GM23248 (cell line): Measurements from ENCODE around the gene ZNF599. TPM values are rescaled to one million over a fixed set of nuclear protein-coding genes. Genes with fewer than 3 reads are reported as not detected.

Source experiments
- DNase-seq: peaks from one replicate; pipeline ENCODE4 v3.0.0-alpha.2; 2015
- H2AFZ ChIP-seq: fragments of 200-600 bp; sonication (generic); 2 replicates; pipeline ENCODE4 v1.6.1; 2016; ENCODE audit warnings: antibody characterized with exemption
- H3F3A ChIP-seq: fragments of 200-600 bp; sonication (generic); 2 replicates; pipeline ENCODE4 v1.6.1; 2016; ENCODE audit warnings: mild to moderate bottlenecking, antibody characterized with exemption, mixed run types; ENCODE audit not compliant: insufficient read depth
- H3K27ac ChIP-seq: fragments of 200-600 bp; sonication (generic); 2 replicates; pipeline ENCODE4 v1.5.1; 2016; ENCODE audit warnings: mild to moderate bottlenecking
- H3K27me3 ChIP-seq: fragments of 200-600 bp; sonication (generic); replicated peaks from 2 replicates; pipeline ENCODE4 v1.6.1; 2016; ENCODE audit warnings: mild to moderate bottlenecking; ENCODE audit not compliant: insufficient read depth
- H3K36me3 ChIP-seq: fragments of 200-600 bp; sonication (generic); 2 replicates; pipeline ENCODE4 v1.6.1; 2016; ENCODE audit warnings: low read depth, mild to moderate bottlenecking
- H3K4me1 ChIP-seq: fragments of 200-600 bp; sonication (generic); 2 replicates; pipeline ENCODE4 v1.6.1; 2016; ENCODE audit warnings: mild to moderate bottlenecking; ENCODE audit not compliant: insufficient read depth
- H3K4me2 ChIP-seq: fragments of 200-600 bp; sonication (generic); one replicate; pipeline ENCODE4 v1.6.1; 2016; ENCODE audit warnings: mild to moderate bottlenecking; ENCODE audit not compliant: unreplicated experiment
- H3K4me3 ChIP-seq: fragments of 200-600 bp; sonication (generic); 2 replicates; pipeline ENCODE4 v1.5.1; 2016; ENCODE audit warnings: mild to moderate bottlenecking
- H3K79me2 ChIP-seq: fragments of 200-600 bp; sonication (generic); 2 replicates; pipeline ENCODE4 v1.6.1; 2016; ENCODE audit warnings: mild to moderate bottlenecking; ENCODE audit not compliant: insufficient read depth
- H3K9ac ChIP-seq: fragments of 200-600 bp; sonication (generic); 2 replicates; pipeline ENCODE4 v1.6.1; 2016; ENCODE audit warnings: mild to moderate bottlenecking
- H3K9me2 ChIP-seq: fragments of 200-600 bp; sonication (generic); 2 replicates; pipeline ENCODE4 v1.6.1; 2016; ENCODE audit warnings: mixed run types, mild to moderate bottlenecking, moderate library complexity; ENCODE audit not compliant: insufficient read depth
- H3K9me3 ChIP-seq: fragments of 200-600 bp; sonication (generic); one replicate; pipeline ENCODE4 v1.6.1; 2017; ENCODE audit warnings: low read depth
- H4K20me1 ChIP-seq: fragments of 200-600 bp; sonication (generic); 2 replicates; pipeline ENCODE4 v1.6.0; 2016; ENCODE audit not compliant: insufficient read depth
- EZH2 ChIP-seq: fragments of 200-600 bp; sonication (generic); IDR thresholded peaks from 2 replicates; pipeline ENCODE4 v1.6.1; 2018; ENCODE audit warnings: antibody characterized with exemption, mild to moderate bottlenecking; ENCODE audit not compliant: insufficient read depth, poor library complexity, severe bottlenecking
- EZH2phosphoT487 ChIP-seq: fragments of 200-600 bp; sonication (generic); IDR thresholded peaks from 2 replicates; pipeline ENCODE4 v1.6.1; 2018; ENCODE audit warnings: antibody characterized with exemption, moderate library complexity, mild to moderate bottlenecking, low read depth; ENCODE audit not compliant: insufficient read depth
- WGBS, 2 experiments: methylation state at CpG; one replicate each; pipeline ENCODE4 v1.1.6; 2015 to 2017; ENCODE audit warnings: low lambda C conversion rate in 2 of 2, low coverage in 1 of 2; ENCODE audit errors: missing lambda C conversion rate in 2 of 2; 5-methylcytosine and 5-hydroxymethylcytosine counted together
- in situ Hi-C: fragments of 300-500 bp; cut with MboI; formaldehyde crosslinking; loops from 2 replicates; pipeline ENCODE4 v1.15.0; 2020
- polyA plus RNA-seq: library from polyadenylated mRNA; unstranded; fragments of >200 nt; fragmentation: Nextera tagmentation; extraction: Ambion mirVana; gene quantifications from 2 replicates; pipeline ENCODE4 v1.2.1, GENCODE V29; 2016
- total RNA-seq: library from RNA; depleted of rRNA; stranded (reverse); fragments of >200 nt; shearing (Covaris generic); gene quantifications from 2 replicates; pipeline ENCODE4 v1.2.3, GENCODE V29; 2014

ZNF599 gene
- total and polyA plus RNA-seq, 2 experiments from 2014 or later: 7.6 to 7.8 TPM

DNA sequence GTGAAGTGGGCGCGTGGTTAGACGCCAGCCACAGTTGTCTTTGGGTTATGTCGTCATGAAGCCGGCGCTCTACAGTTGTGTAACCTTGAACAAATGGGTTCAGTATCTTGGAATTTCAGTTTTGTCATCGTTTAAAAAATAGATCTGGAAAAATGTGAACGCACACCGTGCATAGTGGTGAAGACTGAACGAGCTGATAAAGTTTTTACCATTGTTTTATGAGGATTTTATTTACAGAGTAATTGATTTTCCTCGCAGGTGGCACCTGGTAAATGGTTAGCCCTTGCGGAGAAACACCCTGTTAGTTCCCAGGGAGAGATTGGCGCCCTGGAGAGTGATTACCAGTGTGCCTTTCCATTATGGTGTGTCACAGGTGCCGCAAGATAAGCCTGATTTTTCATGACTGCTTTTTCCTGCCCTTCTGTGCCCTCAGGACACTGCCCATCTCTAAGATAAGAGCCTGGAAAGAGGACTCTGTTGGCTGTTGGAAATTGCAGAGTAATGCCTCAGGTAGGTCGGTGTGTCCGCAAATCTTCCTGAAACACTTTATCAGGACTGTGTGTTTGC is 38.4 kb downstream of the ZNF599 start:
- peak overlapping the region; percentile 88 for H3K4me3 ChIP-seq
- TF ChIP-seq EZH2: no peak
- no peak for TF ChIP-seq EZH2phosphoT487
- H3K36me3 ChIP-seq: peaks cover 17% of the 10 kb centered on the region
- peak overlapping the region; percentile 96 for H3K9ac ChIP-seq
- peaks cover 8% of the 10 kb centered on the region for H3K4me1 ChIP-seq
- no peaks in the 10 kb centered on the region for H3F3A ChIP-seq
- peak overlapping the region; percentile 88 for H3K4me2 ChIP-seq
- H3K27me3 ChIP-seq: no peaks in the 10 kb centered on the region
- 18 to 20% methylated on average over 16 of the region's 16 CpGs for WGBS, 2 experiments
- H3K9me3 ChIP-seq: peaks cover 2% of the 10 kb centered on the region
- in situ Hi-C loops: no loop called here
- H3K79me2 ChIP-seq: peaks cover 16% of the 10 kb centered on the region
- H4K20me1 ChIP-seq: no peaks in the 10 kb centered on the region
- DNase-seq: peak; percentile 96
- H2AFZ ChIP-seq: peak overlapping the region; percentile 91
- no peaks in the 10 kb centered on the region for H3K9me2 ChIP-seq
- peak overlapping the region; percentile 97 for H3K27ac ChIP-seq

DNA sequence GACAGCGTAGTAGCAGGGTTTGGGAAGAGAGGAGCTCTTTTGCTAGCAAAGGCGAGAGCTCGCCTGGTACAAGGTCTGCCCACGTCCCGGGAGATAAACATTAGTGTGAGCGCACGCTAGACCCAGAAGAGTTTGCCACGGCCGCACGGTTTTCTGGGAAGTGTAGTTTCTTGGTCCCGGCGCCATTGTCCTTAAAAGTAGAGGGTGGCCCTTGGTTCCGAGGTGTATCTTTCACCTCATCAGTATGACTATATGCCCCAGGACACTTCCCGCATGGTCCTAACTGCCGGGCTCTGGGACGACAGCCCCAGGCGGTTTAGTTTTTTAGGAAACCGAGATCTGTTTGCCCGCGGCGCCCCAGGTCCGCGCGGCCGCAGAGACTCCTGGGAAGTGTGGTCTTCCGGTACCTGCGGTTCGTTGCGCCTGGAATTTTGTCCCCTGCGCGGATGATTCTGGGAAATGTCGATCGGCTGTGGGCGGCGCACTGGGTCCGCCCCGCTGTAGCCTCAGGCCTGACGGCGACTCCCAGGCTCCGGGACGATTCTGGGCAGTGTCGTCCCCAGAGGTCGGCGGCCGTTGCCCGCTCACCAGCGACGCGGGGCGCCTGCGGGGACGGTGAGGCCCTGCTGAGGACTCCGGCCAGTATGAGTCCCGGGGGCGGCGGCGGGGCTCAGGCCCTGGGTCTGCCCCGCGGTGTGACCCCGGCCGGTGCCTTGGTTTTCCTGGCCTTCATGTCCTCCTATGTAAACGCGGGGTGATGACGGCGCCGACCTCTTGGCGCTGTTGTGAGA is 39.1 kb downstream of the ZNF599 start, which contains the start of gene ZNF181:
Gene ZNF181 (plus strand): TSS at position 498 of the 791 bp plus-strand sequence. CDS start 795 bp downstream, outside the sequence.
- TF ChIP-seq EZH2: no peak
- no peak for TF ChIP-seq EZH2phosphoT487
- peak within 1 kb of the TSS; percentile 96 for H3K9ac ChIP-seq
- peaks cover 8% of the 10 kb centered on the region for H3K4me1 ChIP-seq
- H3K9me2 ChIP-seq: no peaks in the 10 kb centered on the region
- peak; percentile 97 for DNase-seq
- H2AFZ ChIP-seq: peak within 1 kb of the TSS; percentile 91
- peaks cover 16% of the 10 kb centered on the region for H3K79me2 ChIP-seq
- peak within 1 kb of the TSS; percentile 88 for H3K4me3 ChIP-seq
- WGBS, 2 experiments: 1 to 2% methylated on average over 41 to 65 of the region's 67 CpGs
- no peaks in the 10 kb centered on the region for H4K20me1 ChIP-seq
- H3K27me3 ChIP-seq: no peaks in the 10 kb centered on the region
- peaks cover 11% of the 10 kb centered on the region for H3K36me3 ChIP-seq
- H3F3A ChIP-seq: no peaks in the 10 kb centered on the region
- H3K9me3 ChIP-seq: no peaks in the 10 kb centered on the region
- in situ Hi-C loops: no loop called here
- H3K4me2 ChIP-seq: peak within 1 kb of the TSS; percentile 88
- H3K27ac ChIP-seq: peak within 1 kb of the TSS; percentile 97

DNA sequence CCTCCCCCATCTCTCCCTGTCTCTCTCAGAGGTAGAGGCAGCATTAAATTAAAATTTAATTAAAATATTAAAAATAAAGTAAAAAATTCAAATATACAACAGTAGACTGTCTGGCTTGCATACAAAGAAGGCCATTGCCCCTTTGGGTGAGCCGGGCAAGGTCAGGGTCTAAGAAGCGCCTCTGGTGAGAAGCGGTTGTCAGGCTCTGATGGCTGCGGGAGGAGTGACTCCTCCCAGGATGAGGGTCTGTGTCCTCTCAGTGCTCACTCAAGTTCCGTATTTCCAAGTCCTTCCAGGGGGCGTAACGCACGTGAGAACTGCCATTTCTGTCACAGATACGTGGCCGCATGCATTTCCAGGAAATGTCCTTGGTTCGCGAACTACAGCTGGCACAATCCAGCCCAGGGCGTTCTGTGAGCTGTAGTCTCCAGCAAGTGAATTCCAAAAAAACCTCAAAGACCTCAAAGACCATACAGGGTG is 39.7 kb downstream of the ZNF599 start:
- Histone ChIP-seq H3K4me2 (peak overlapping the region; percentile 88), H3K36me3 (peaks cover 10% of the 10 kb centered on the region; the same call in 1 of the 2 replicates), H3K27me3 (no peaks in the 10 kb centered on the region), H3F3A (no peaks in the 10 kb centered on the region), H3K9ac (peak overlapping the region; percentile 96), H3K4me1 (peaks cover 8% of the 10 kb centered on the region), H3K9me2 (no peaks in the 10 kb centered on the region), H3K27ac (peak overlapping the region; percentile 97), H2AFZ (peak overlapping the region; percentile 91), H4K20me1 (no peaks in the 10 kb centered on the region), H3K4me3 (peak overlapping the region; percentile 88), H3K9me3 (no peaks in the 10 kb centered on the region), H3K79me2 (peaks cover 16% of the 10 kb centered on the region)
- 12% methylated on average over 12 to 13 of the region's 13 CpGs for WGBS, 2 experiments
- no peak for DNase-seq
- in situ Hi-C loops: no loop called here
- TF ChIP-seq EZH2phosphoT487 (no peak), EZH2 (no peak)

- H3K9me3 ChIP-seq: no peaks in the 10 kb centered on the region
- TF ChIP-seq EZH2phosphoT487: no peak
- TF ChIP-seq EZH2: no peak
- peak overlapping the region; percentile 97 for H3K27ac ChIP-seq
- no peak overlapping the region for H2AFZ ChIP-seq
- WGBS, 2 experiments: 52 to 64% methylated on average over 8 to 15 of the region's 15 CpGs
- peak overlapping the region; percentile 96 for H3K9ac ChIP-seq
- H4K20me1 ChIP-seq: no peaks in the 10 kb centered on the region
- DNase-seq: no peak
- H3K79me2 ChIP-seq: peaks cover 16% of the 10 kb centered on the region
- in situ Hi-C loops: no loop called here
- peak overlapping the region; percentile 88 for H3K4me2 ChIP-seq
- H3F3A ChIP-seq: no peaks in the 10 kb centered on the region
- no peaks in the 10 kb centered on the region for H3K9me2 ChIP-seq
- peak overlapping the region; percentile 88 for H3K4me3 ChIP-seq
- peaks cover 8% of the 10 kb centered on the region for H3K4me1 ChIP-seq
- no peaks in the 10 kb centered on the region for H3K27me3 ChIP-seq
- H3K36me3 ChIP-seq: peaks cover 10% of the 10 kb centered on the region; the same call in 1 of the 2 replicates
Measured at GRCh38 chr19:34732612-34733211, 40.3 kb downstream of the ZNF599 start.
